ENCODE measurements around the gene RAP1GAP2.

DNA sequence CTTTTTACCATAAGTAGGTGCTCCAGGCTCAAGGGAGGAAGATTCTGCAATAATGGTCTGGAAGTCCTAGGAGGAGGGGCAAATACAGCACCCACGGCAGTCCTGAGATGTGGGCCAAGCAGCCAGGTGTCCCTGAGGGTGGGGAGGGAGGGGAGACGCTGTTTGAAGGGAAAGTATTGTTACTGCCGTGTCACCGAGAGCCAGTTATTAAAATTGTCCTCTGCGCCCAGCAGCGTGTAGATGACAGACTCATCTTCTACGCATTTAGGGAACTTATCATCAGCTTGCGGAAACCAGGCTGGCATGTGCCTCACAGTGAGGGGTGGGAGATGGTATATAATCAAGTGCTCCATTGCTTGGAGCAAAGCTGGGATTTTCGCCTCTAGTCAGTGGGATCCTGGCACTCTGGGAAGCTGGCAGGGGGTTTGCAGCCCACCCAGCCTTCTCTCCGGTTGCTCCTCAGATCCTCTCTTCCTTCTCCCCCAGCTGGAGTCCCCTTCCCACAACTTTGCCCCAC, 162.5 kb downstream of the RAP1GAP2 start:
- TF ChIP-seq POLR2A (IDR thresholded peaks at IDR 0.05) (no peak), CTCF (IDR thresholded peaks at IDR 0.05) (no peak)

Data from heart left ventricle (tissue), 13 donors.